Measurements from ENCODE around the gene TBC1D22A. TPM values are rescaled to one million over a fixed set of nuclear protein-coding genes. Genes with fewer than 3 reads are reported as not detected.
A peak's percentile ranks its signal among the peaks of the same experiment; 100 is the strongest.

The TBC1D22A gene
- total RNA-seq, 1 donor from 2014 or later, result 10.6 TPM

GRCh38 chr22:47210112-47210657 lies 447.7 kb downstream of the TBC1D22A start:
- H3K79me2 ChIP-seq (ENCODE audit: low read depth), result no peaks in the 10 kb centered on the region
- H3K4me3 ChIP-seq, result no peak overlapping the region
- H3K4me2 ChIP-seq, result no peak overlapping the region
- H3K36me3 ChIP-seq, result no peaks in the 10 kb centered on the region
- no peak overlapping the region for H3K9ac ChIP-seq
- no peaks in the 10 kb centered on the region for H3K9me3 ChIP-seq (ENCODE audit: low read depth)
- H3K4me1 ChIP-seq, result no peaks in the 10 kb centered on the region
- Mint-ChIP-seq H3K4me1 (no peaks in the 10 kb centered on the region), H3K36me3 (peaks cover 5% of the 10 kb centered on the region), H3K27me3 (ENCODE audit: insufficient read depth, low read depth) (peaks cover 8% of the 10 kb centered on the region), H3K4me3 (no peak overlapping the region), H3K27ac (no peak overlapping the region), H3K9me3 (peaks cover 14% of the 10 kb centered on the region)
- no peaks in the 10 kb centered on the region for H3F3A ChIP-seq (ENCODE audit: low read depth)
- TF ChIP-seq EZH2phosphoT487 (IDR thresholded peaks at IDR 0.05) (no peak), EZH2 (IDR thresholded peaks at IDR 0.05) (no peak), CTCF (IDR thresholded peaks at IDR 0.05) (no peak)
- no peaks in the 10 kb centered on the region for H3K27me3 ChIP-seq
- no peaks in the 10 kb centered on the region for H4K20me1 ChIP-seq (ENCODE audit: low read depth)
- no peak for DNase-seq (ENCODE audit: low spot score)
- no peak overlapping the region for H2AFZ ChIP-seq (replicated peaks)
- H3K27ac ChIP-seq, result no peak overlapping the region

- H3K27me3 ChIP-seq, result no peaks in the 10 kb centered on the region
- H2AFZ ChIP-seq (replicated peaks), result no peak overlapping the region
- peaks cover 14% of the 10 kb centered on the region for H3K9me3 Mint-ChIP-seq
- peaks cover 5% of the 10 kb centered on the region for H3K36me3 Mint-ChIP-seq
- no peak overlapping the region for H3K4me2 ChIP-seq
- peaks cover 8% of the 10 kb centered on the region for H3K27me3 Mint-ChIP-seq (ENCODE audit: insufficient read depth, low read depth)
- no peak for DNase-seq (ENCODE audit: low spot score)
- H3K4me1 Mint-ChIP-seq, result no peaks in the 10 kb centered on the region
- H3K4me1 ChIP-seq, result no peaks in the 10 kb centered on the region
- H3K9me3 ChIP-seq (ENCODE audit: low read depth), result no peaks in the 10 kb centered on the region
- no peak overlapping the region for H3K4me3 Mint-ChIP-seq
- no peaks in the 10 kb centered on the region for H3K79me2 ChIP-seq (ENCODE audit: low read depth)
- TF ChIP-seq EZH2phosphoT487 (IDR thresholded peaks at IDR 0.05), result no peak
- TF ChIP-seq CTCF (IDR thresholded peaks at IDR 0.05), result no peak
- no peak for TF ChIP-seq EZH2 (IDR thresholded peaks at IDR 0.05)
- H3K27ac ChIP-seq, result no peak overlapping the region
- no peaks in the 10 kb centered on the region for H3F3A ChIP-seq (ENCODE audit: low read depth)
- no peak overlapping the region for H3K27ac Mint-ChIP-seq
- no peak overlapping the region for H3K9ac ChIP-seq
- H3K36me3 ChIP-seq, result no peaks in the 10 kb centered on the region
- no peak overlapping the region for H3K4me3 ChIP-seq
- H4K20me1 ChIP-seq (ENCODE audit: low read depth), result no peaks in the 10 kb centered on the region
These were observed 448.2 kb downstream of the TBC1D22A start for GRCh38 chr22:47210686-47211085.

GRCh38 chr22:47213571-47214230 lies 451.3 kb downstream of the TBC1D22A start:
- Mint-ChIP-seq H3K27ac (no peak overlapping the region), H3K4me1 (no peaks in the 10 kb centered on the region), H3K27me3 (ENCODE audit: insufficient read depth, low read depth) (peaks cover 8% of the 10 kb centered on the region), H3K4me3 (no peak overlapping the region), H3K9me3 (peaks cover 14% of the 10 kb centered on the region), H3K36me3 (peaks cover 5% of the 10 kb centered on the region)
- H3K27ac ChIP-seq, result no peak overlapping the region
- H2AFZ ChIP-seq (replicated peaks), result no peak overlapping the region
- H3K9ac ChIP-seq, result no peak overlapping the region
- no peaks in the 10 kb centered on the region for H3F3A ChIP-seq (ENCODE audit: low read depth)
- H3K36me3 ChIP-seq, result no peaks in the 10 kb centered on the region
- no peak overlapping the region for H3K4me2 ChIP-seq
- H4K20me1 ChIP-seq (ENCODE audit: low read depth), result no peaks in the 10 kb centered on the region
- no peaks in the 10 kb centered on the region for H3K79me2 ChIP-seq (ENCODE audit: low read depth)
- no peaks in the 10 kb centered on the region for H3K9me3 ChIP-seq (ENCODE audit: low read depth)
- H3K4me3 ChIP-seq, result no peak overlapping the region
- no peaks in the 10 kb centered on the region for H3K4me1 ChIP-seq
- H3K27me3 ChIP-seq, result no peaks in the 10 kb centered on the region
- TF ChIP-seq EZH2 (IDR thresholded peaks at IDR 0.05), result no peak
- no peak for TF ChIP-seq EZH2phosphoT487 (IDR thresholded peaks at IDR 0.05)
- TF ChIP-seq CTCF (IDR thresholded peaks at IDR 0.05), result peak; percentile 53
- peak; percentile 15 for DNase-seq (ENCODE audit: low spot score)

Measured in neural progenitor cell (in vitro differentiated cells).